NCI-H1930 (cell line): ENCODE results near the gene CCDC170.
A peak's percentile ranks its signal among the peaks of the same experiment; 100 is the strongest.

Experiments
- DNase-seq, 2 experiments: peaks; one replicate each; lab custom pipeline; 2025; lab: John Stamatoyannopoulos, UW

The CCDC170 gene

DNA sequence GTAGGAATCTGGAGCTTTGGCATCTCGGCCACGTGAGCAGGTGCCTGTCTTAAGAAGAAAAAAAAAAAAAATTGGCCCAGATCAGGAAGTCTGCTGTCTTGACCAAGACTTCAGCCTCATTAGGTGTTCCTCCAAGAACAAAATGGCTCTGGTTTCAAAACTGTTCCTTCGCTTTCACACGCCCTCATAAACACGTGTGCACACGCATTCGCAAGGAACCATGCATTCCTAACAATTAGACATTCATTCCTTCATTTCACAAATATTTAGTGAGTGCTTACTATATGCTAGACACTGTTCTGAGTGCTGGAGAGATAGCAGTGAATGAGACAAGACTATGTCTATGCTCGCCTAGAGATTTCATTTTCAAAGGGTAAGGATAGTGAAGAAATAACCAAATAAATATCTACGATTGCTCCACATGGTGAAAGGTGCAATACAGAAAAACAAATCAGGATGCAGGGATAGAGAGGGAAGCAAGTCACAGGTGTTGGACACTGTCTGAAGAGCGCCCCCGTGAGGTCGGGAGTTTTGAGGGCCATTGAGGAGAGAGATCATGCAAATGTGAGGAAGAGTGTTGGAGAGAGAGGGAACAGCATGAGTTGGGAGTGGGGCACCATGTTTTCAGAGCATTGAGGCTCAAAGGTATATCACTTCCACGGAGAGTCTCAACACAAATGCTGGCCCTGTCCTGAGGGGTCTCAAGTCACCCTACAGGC, 53.3 kb downstream of the CCDC170 start:
- DNase-seq: no peak

DNA sequence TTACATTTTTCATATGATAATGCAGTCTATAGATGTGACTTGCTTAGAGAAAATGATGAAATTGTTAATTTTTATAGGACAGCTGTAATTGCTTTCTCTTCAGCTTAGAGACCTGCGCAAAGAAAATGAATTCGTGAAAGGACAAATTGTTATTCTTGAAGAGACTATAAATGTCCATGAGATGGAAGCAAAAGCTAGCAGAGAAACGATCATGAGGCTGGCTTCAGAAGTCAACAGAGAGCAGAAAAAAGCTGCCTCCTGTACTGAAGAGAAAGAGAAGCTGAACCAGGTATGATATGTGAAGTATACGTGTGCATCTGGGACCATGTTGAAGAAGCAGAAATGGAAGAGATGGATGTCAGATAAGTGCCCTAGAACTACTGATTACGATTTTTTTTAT, 54.4 kb downstream of the CCDC170 start:
- no peak for DNase-seq

DNA sequence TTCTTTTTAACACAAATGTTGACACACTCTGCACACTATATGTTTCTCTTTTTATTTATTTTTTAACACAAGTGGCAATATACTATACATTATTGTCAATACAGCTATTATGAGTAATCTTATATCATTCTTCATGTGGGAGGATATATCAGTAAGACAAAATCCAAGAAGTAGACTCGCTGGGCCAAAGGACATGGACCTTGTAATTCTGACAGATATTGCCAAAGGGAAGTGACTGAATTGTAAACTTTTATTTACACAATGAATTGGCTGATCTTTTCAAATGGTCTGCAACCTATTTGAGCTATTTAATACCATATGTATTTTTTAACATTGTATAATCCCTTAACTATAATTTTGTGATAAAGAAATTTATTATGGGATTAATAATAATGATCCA, 56.0 kb downstream of the CCDC170 start:
- DNase-seq: no peak

DNA sequence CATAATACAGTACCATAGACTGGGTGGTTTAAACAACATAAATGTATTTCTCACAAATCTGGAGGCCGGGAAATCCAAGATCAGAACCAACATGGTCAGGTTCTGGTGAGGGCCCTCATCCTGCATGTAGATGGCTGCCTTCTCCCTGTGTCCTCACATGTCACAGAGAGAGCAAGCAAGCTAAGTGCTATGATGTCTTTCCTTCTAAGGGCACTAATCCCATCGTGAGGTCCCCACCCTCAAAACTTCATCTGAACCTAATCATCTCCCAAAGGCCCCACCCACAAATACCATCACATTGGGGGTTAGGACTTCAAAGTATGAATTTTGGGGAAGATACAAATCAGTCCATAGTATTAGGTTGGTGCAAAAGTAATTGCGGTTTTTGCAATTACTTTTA, 56.8 kb downstream of the CCDC170 start:
- DNase-seq: no peak

DNA sequence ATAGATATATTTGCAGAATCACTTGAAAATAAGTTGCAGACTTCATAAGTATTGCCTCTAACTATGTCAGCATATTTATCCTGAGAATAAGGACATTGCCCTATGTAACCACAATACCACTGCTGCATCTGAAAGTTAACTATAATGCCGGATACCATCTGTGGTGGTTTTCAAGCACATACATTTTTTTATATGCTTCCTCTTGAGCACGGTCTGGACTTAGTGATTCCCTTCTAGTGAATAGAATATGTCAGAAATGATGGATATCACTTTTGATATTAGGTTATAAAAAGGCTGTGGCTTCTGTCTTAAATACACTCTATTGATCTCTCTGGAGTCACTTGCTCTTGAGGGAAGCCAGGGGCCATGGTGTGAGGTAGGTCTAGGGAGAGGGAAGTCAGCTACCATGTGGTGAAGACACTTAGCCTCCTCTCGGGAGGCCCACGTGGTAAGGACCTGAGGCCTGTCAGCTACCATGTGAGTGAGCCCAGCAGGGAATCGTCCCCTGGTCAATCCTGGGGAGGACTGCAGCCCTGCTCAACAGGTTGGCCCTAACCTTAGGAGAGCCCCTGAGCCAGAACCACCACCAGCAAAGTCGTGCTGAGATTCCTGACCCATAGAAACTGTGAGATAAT, 57.5 kb downstream of the CCDC170 start:
- no peak for DNase-seq

DNA sequence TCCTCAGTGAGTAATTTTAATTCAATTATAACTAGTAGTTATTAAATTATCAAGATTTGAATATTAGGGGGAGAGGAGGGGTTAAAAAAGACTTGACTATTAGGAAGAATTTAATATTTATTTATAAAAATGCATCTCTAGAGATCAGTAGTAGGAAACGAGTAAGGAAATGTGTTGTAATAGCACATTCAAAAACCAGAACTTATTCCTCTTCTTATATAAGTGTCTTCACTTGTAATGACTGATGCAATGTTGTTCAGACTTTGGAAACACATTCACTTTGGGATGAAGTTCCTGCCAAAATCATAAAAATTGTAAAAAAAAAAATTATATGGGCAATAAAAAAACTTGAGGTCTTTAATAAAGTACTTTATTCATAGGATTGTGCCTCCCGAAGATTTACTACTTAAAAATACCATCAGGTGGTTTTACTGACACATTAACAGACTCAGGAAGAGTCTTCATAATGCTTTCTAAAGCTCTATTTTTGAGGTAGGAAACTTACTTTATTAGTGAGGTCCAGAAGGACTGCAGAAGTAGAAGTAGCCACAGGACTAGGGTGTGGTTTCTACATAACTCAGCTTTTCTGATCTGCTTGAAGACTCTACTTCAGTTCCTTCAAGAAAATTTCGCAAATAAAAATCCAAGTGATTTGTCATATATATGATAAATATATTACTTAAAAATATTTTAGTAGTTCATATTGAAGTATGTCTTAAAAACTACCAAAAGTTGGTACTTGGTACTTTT, 59.8 kb downstream of the CCDC170 start:
- no peak for DNase-seq

DNA sequence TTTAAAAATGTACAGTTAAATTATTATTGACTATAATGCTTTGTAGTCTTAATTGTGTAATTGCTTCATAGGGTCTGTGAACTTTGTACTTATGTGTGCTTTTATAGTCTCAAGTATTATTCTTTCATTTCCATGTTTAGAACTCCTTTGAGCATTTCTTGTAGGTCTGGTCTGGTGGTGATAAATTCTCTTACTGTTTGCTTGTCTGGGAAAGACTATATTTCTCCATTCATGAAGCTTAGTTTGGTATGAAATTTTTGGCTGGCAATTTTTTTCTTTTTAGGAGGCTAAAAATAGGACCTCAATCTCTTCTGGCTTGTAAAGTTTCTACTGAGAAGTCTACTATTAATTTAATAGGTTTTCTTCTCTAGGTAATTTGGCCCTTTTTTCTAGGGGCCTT, 67.4 kb downstream of the CCDC170 start:
- no peak for DNase-seq

DNA sequence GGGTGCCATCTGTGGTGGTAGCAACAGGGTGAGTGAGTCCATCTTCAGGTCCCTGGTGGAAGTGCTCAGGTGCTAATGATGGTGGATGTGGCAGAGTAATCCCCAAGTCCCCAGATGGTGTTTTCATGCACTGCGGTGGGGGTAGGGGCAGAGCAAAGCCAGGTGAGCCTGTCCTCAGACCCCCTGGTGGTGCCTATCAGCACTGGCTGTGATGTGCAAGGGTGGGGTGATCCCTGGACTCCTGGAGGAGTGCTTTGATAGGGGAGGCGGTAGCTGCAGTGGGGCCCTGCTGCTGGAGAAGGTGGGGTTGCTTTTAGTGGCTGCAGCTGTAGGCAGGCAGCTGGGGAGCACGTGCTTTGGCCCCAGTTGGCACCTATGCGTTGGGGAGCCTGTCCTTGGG, 70.8 kb downstream of the CCDC170 start:
- DNase-seq: no peak

DNA sequence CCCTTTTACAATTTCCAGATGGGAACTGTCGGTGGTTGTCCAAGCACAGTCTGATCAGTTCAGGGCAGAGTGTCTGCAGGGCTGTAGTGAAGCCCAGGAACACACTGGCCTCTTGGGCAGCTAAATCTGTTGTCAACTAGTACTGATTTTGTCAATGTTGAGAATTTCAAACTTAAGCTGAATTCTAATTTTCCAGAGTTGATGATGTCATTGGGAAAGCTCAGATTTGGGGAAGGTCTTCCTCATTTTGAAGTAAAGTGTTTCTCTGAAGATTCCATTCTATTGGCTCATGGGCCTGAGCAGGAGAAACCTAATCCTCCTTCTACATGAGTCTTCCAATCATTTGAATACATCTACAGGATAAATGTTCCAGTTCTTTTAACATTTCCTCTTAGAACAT, 72.1 kb downstream of the CCDC170 start:
- no peak for DNase-seq

DNA sequence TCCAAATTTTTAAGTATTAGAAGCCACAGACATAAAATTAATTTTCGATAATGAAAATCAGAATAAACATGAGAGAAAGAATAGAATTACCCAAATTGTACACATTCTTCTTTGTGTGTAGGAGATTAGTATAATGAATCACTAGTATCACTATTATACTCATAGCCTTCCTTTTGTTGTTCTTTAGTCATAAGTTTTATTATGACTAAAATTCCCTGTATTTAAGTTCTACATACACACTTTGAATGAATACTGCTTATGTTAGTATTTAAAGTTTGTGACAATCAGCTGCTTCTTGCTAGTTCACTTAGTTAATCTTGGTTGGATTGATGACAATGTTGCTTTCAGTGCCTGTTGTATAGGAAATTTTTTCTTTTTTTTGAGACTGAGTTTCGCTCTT, 72.7 kb downstream of the CCDC170 start:
- no peak for DNase-seq

DNA sequence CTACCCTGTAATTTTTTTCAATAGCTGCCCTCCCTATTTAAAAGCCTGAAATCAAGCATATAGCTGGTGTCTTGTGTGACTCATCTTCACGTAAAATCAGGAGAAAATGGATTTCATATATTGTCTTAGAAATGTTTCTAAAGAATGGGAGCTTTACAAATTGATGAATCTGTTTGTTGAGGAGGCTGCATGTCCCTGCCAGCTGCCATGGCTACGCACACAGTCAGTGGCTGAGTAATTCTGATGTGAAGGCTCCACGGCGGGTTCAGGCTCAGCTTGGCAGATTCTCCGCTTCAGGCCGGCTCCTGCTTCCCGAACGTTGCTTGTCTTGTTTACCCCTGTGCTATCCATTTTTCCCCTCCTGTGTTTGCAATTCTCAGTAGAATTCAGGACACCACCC, 82.8 kb downstream of the CCDC170 start:
- peak in 1 of 2 experiments; percentile 2 for DNase-seq

DNA sequence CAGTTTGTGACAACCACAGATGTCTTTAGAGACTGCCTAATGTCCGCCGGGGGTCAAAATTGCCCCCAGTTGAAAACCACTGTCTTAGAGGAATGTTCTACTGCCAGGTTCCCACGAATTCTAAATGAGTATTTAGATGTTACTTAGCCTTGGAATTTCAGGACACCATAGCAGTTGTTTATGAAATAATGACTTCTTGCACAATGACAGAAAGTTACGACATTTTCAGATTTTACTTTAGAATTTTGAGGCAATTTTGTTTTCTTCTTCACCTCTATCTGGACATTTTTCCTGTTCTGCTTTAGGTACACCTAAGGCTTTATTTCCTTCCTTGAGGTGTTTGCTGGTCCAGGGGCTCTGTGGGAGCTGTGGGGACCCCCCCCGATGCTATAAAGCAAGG, 83.4 kb downstream of the CCDC170 start:
- no peak for DNase-seq

DNA sequence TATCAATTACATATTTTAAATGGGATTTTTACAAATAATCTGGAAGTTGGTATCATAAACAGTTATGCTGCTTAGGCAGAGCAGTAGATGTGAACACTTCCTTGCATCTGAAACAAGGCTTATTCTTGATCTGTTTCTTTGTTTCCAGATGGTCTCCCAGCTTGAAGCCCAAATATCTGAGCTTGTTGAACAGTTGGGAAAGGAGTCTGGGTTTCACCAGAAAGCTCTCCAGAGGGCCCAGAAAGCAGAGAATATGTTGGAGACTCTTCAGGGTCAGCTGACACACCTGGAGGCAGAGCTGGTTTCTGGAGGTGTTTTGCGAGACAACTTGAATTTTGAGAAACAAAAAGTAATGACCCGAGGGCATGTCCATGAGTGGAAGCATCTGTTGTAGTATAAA, 91.9 kb downstream of the CCDC170 start:
- no peak for DNase-seq

DNA sequence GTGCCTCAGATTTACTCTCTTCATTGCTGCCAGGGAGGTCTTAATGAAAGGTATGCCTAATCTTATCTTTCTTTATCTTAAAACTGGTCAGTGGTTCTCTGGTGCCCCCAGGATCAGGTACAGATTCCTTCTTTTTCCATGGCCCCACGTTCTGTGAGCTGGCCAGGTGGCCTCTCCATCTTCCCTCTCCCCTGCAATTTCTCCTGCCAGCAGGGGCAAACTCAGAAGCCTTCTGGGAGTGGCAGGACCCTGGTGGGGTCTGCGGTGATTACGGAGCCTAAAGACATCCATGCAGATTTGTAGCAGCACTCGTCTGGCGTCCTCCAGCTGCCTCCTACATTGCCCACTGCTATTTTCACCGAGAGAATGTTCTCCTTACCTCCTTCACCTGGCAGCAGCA, 95.8 kb downstream of the CCDC170 start:
- DNase-seq: no peak

DNA sequence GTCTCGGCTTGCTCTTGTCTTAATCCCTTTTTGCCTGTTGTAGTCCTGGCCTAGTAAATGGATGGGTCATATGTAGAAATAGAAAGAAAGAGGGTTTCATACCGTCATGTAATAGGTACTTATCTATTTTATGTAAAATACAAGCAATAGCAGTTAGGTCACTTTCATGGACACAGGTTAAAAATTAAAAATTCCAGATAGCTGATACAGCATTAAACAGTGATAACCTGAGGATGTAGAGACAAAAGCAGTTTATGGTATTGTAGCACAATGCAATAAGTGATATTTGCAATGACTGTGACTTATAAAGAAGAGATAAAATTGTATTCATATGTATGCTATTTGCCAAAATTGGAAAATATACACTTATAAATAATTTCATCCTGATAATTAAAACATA, 96.9 kb downstream of the CCDC170 start:
- DNase-seq: no peak

DNA sequence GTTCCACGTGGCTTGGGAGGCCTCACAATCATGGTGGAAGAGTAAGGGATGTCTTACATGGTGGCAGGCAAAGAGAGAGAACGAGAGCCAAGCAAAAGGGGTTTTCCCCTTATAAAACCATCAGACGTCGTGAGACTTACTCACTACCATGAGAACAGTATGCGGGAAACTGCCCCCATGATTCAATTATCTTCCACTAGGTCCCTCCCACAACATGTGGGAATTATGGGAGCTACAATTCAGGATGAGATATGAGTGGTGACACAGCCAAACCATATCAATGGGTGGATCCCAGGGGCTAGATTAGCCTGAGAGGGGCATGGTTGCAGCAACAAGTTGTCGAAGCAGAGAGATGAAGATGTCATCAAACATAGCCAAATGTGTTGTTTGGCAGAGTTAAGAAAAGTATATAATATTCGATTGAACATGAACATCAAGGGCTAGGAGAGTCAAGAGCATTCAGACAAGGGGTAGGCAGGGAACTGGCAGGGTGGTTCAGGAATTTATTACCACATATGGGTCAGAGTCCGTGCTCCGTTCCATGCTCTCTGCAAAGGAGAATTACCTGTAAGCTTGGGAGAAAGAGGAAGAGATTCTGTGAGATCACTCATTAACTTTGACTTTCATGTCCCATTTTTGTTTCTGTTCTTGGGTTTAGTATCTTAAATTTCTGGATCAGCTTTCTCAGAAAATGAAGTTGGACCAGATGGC, 98.8 kb downstream of the CCDC170 start:
- DNase-seq: no peak

DNA sequence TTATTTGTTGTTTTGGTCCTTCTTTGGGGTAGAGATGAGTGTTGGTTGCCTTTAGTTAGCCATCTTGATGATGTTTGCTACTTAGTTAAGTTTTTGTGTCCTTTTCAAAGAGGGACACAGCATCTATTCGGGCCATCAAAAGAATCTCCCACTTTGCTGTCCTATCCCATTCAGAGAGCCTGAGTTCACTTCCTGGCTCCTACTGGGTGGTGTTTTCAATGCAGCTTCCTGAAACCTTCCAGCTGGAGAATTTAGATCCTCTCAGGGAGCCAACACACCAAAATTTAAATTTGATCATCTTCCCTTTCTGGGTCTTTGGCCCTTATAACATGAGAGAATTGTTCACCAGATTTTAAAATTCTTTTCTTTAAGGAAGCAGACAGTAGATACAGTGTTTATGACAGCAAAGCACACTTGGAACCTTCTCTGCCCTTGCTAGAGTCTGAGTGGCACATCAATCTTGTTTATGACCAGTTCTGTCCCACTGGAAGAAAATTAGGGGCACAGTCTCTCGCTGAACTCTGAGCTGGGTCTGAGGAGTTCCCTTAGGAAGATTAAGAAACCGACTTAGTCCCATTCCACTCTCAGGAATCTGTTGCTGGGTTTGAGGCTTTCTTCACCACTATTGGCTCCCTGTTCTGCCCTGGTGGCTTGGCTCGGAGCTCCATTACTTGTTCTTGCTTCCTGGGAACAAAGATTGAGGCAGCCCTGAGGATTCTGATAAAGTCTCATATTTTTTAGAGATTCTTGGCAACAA, 115.5 kb downstream of the CCDC170 start:
- no peak for DNase-seq

DNA sequence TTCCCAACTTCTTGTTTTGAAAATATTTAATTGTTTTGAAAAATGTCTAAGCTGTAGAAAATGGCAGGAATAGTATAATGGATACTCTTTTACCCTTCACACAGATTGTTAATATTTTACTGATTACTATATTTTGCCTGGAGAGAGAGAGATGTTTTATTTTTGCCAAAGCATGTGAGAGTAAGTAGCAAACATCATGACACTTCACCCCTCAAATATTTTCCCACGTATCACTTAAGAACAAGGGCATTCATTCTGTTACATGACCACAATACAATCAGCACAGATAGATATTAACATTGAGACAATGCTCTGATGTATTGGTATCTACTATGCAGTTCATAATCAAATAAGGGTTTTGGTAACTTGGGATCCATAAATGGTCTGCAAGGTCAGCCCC, 116.5 kb downstream of the CCDC170 start:
- no peak for DNase-seq

DNA sequence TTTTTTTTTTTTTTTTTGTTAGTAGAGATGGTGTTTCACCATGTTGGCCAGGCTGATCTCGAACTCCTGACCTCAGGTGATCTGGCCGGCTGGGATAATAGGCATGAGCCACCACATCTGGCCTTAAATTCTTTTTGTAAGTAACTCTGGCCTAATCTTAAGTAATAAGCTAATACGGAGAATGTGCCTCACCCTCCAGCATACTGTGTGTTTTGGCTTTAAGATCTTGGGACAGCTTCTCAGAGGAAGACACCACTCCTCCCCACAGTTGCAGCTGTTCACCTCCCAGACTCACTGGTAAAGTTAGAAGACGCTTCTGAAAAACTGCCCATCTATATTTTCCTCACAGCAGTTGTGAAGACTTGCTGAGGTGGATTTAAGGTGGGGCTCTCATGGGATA, 120.8 kb downstream of the CCDC170 start:
- no peak for DNase-seq

DNA sequence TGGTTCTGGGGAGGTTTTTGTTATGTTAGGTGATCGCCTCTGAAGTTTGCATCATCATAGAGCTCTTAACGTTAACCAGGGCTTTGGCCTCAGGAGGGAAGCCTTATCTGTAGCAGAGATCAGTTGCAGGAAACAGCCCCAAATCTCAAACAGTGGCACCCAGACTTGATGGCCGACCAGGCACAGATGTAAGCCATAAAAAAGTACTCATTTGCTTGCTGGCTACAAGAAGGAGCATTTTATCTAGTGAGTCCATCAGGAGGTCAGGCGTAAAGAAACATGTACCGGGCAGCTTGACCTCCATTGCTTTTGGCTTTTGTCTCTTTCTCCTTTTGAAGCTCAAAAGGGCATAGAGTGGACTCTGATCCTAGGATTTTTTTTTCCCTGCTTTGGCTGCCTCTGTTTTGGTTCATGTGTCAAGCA, 122.3 kb downstream of the CCDC170 start:
- no peak for DNase-seq

DNA sequence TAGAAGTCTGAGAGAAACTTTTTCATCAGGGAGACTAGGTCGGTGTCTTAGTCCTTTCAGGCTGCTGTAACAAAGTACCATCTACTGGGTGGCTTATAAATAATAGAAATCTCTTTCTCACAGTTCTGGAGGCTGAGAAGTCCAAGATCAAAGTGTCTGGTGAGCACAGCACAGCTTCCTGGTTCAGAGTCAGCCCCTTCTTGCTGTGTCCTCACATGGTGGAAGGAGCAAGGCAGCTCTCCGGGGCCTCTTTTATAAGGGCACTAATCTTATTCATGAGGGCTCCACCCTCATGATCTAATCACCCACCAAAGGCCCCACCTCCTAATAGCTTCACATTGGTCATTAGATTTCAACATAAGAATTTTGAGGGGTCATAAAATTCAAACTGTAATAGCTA, 122.8 kb downstream of the CCDC170 start:
- DNase-seq: no peak

DNA sequence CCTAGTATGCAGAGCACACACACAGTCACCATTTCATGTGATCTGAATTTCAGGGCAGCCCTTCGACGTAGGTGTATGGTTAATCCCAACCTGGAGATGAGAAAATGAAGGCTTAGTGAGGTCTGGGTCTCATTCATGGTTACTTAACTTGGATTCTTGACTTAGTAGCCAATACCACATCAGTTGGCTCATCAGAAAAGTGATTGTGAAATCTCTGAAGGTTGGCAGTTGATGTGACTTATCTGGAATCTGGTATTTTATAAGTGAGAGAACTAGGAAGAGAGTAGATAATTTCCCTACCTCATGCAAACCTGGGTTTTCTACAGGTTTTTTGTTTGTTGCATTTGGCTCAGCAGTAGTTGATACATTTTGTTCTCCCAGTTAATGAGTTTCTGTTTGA, 123.7 kb downstream of the CCDC170 start:
- DNase-seq: no peak
